Measurements from ENCODE around the gene TBXAS1. TPM values are rescaled to one million over a fixed set of nuclear protein-coding genes. Genes with fewer than 3 reads are reported as not detected.

TBXAS1 gene
- total and polyA plus RNA-seq, 2 donors (not counting 3 experiments of a cell fraction or from before 2014, with no cell fraction given), result 2.1 to 4.3 TPM

GRCh38 chr7:139976055-139976837, 147.2 kb downstream of the TBXAS1 start:
- no peak for DNase-seq (ENCODE audit: low read depth, low spot score)
- ChIA-PET POLR2A (no interaction called here), CTCF (interaction anchor here (1.3 kb wide), 1 partner anchor 17 kb away, joined by 3 read pairs; no protein-coding TSS in a partner anchor)
- dilution Hi-C loops (cut with MboI; ENCODE audit: extremely low pct_ligation_motif_present, low sequenced_read_pairs), result no loop called here
- TF ChIP-seq JUN (IDR thresholded peaks at IDR 0.05; ENCODE audit: borderline replicate concordance, insufficient read depth, insufficient read length, low read depth) (no peak), MYC (IDR thresholded peaks at IDR 0.05; ENCODE audit: low read depth, low read length) (no peak), MAX (IDR thresholded peaks at IDR 0.05; ENCODE audit: insufficient read depth, insufficient read length) (no peak), FOS (IDR thresholded peaks at IDR 0.05; ENCODE audit: borderline replicate concordance, insufficient read depth, low read length) (no peak), POLR2A (IDR thresholded peaks at IDR 0.05; ENCODE audit: low read depth, low read length) (no peak), CTCF (IDR thresholded peaks at IDR 0.05; ENCODE audit: extremely low read depth in 1 of 2, insufficient read depth in 1 of 2, low read depth in 1 of 2, low read length in 2 of 2) (no peak), POLR2AphosphoS5 (IDR thresholded peaks at IDR 0.05; ENCODE audit: insufficient read depth, low read depth, low read length) (no peak), GATA2 (IDR thresholded peaks at IDR 0.05; ENCODE audit: insufficient read depth, insufficient read length, low read depth, low read length) (no peak)
- H4K20me1 ChIP-seq (replicated peaks; ENCODE audit: control insufficient read depth, extremely low read depth, insufficient read depth, low read length), result no peaks in the 10 kb centered on the region
- no peaks in the 10 kb centered on the region for H3K36me3 ChIP-seq (ENCODE audit: control insufficient read depth in 2 of 2, extremely low read depth in 1 of 2, insufficient read depth in 2 of 2, low read length in 2 of 2)
- no peaks in the 10 kb centered on the region for H3K9me1 ChIP-seq (replicated peaks; ENCODE audit: control insufficient read depth, extremely low read depth, insufficient read depth, low read length)
- H3K4me3 ChIP-seq (replicated peaks in 1 of 3; ENCODE audit: insufficient read depth in 1 of 3, low read depth in 1 of 3, low read length in 3 of 3), result no peak overlapping the region
- no peaks in the 10 kb centered on the region for H3K4me1 ChIP-seq (ENCODE audit: control insufficient read depth, extremely low read depth, insufficient read depth, low read length)
- H3K9me3 ChIP-seq (replicated peaks; ENCODE audit: control insufficient read depth, insufficient read depth, low read length), result no peaks in the 10 kb centered on the region
- H3K4me2 ChIP-seq (ENCODE audit: insufficient read depth, low read length), result no peak overlapping the region
- H3K27me3 ChIP-seq (ENCODE audit: control insufficient read depth in 2 of 2, insufficient read depth in 2 of 2, low read length in 2 of 2), result peaks cover 6 to 8% of the 10 kb centered on the region in 2 experiments
- H2AFZ ChIP-seq (ENCODE audit: low read depth, low read length), result no peak overlapping the region
- intact Hi-C loops (cut with micrococcal nuclease), result no loop called here
- BruUV-seq (replicated peaks), result no TSS peak
- no peak for FAIRE-seq
- no peak overlapping the region for H3K9ac ChIP-seq (replicated peaks; ENCODE audit: extremely low read depth, insufficient read depth, low read length)
- H3K27ac ChIP-seq (ENCODE audit: insufficient read depth, low read depth, low read length), result no peak overlapping the region
- H3K79me2 ChIP-seq (ENCODE audit: control insufficient read depth, insufficient read depth, low read length), result no peaks in the 10 kb centered on the region
